K562 (cell line): ENCODE results near the gene ZNF239. TPM values are rescaled to one million over a fixed set of nuclear protein-coding genes. Genes with fewer than 3 reads are reported as not detected.

Experiments
- ATAC-seq: fragments of 200-7000 bp; cut with Tn5 transposase; 3 replicates; pipeline ENCODE4 v1.9.1; 2020; ENCODE audit warnings: moderate library complexity
- Bru-seq: library from RNA; stranded (reverse); fragments of 400-500 nt; gene quantifications from one replicate; lab custom pipeline; 2021; lab: Mats Ljungman, UMichigan
- BruChase-seq, 2 experiments: library from RNA; stranded (reverse); fragments of 400-500 nt; gene quantifications; one replicate each; lab custom pipeline; 2021; lab: Mats Ljungman, UMichigan
- BruUV-seq: library from RNA; stranded (reverse); fragments of 400-500 nt; replicated peaks from 2 replicates; lab custom pipeline; 2021; lab: Mats Ljungman, UMichigan
- CTCF ChIA-PET: fragments of 300-600 bp; formaldehyde crosslinking; extraction: SDS; loops from one replicate; lab custom pipeline; 2021; ENCODE audit warnings: low intra/inter-chr PET ratio; lab: Yijun Ruan, JAX
- POLR2A ChIA-PET: fragments of 300-600, 350-650 bp; sonication (Branson Sonifier 250); formaldehyde crosslinking; extraction: SDS; loops from one replicate; lab custom pipeline; 2021; ENCODE audit warnings: antibody characterized with exemption, inconsistent platforms; lab: Yijun Ruan, JAX
- DNase-seq, 4 experiments: peaks; one replicate each; pipeline versions ENCODE4 v3.0.0 to v3.0.0-alpha.2; 2011 to 2018; ENCODE audit warnings: low spot score in 3 of 4, mixed read lengths in 3 of 4; ENCODE audit errors: extremely low read depth in 1 of 4
- FAIRE-seq: peaks from 2 replicates; lab custom pipeline; 2011; peaks lifted over from hg19 to GRCh38; lab: Jason Lieb, UNC
- H2AFZ ChIP-seq: 2 replicates; pipeline ENCODE4 v1.6.0; 2011; ENCODE audit warnings: low read depth, low read length, control low read depth, inconsistent platforms
- H3K27ac ChIP-seq: fragments of 200-600 bp; 3 replicates; pipeline ENCODE4 v1.8.0; 2011; ENCODE audit warnings: low read depth, mild to moderate bottlenecking, control low read depth, inconsistent platforms, low read length, moderate library complexity, mixed read lengths; ENCODE audit errors: extremely low read depth
- H3K27me3 ChIP-seq, 2 experiments: fragments of 300-600 bp in 1 of 2; 2 replicates in 1 of 2; 3 replicates in 1 of 2; pipeline versions ENCODE4 v1.6.0 to v1.8.0; 2011; ENCODE audit warnings: inconsistent platforms in 2 of 2, low read length in 2 of 2, mild to moderate bottlenecking in 1 of 2, mixed read lengths in 1 of 2, moderate library complexity in 1 of 2; ENCODE audit not compliant: control insufficient read depth in 2 of 2, insufficient read depth in 2 of 2
- H3K36me3 ChIP-seq: fragments of 300-600 bp; 3 replicates; pipeline ENCODE4 v1.8.0; 2011; ENCODE audit warnings: mild to moderate bottlenecking, low read length, inconsistent platforms; ENCODE audit not compliant: control insufficient read depth, insufficient read depth
- H3K4me1 ChIP-seq, 2 experiments: fragments of 200-600 bp in 1 of 2; replicated peaks in 1 of 2; 2 replicates in 1 of 2; 3 replicates in 1 of 2; pipeline versions ENCODE4 v1.5.1 to v1.8.0; 2011; ENCODE audit warnings: inconsistent platforms in 2 of 2, low read length in 2 of 2, mild to moderate bottlenecking in 1 of 2, mixed read lengths in 1 of 2, moderate library complexity in 1 of 2; ENCODE audit not compliant: control insufficient read depth in 2 of 2, insufficient read depth in 2 of 2
- H3K4me2 ChIP-seq: 2 replicates; pipeline ENCODE4 v1.6.1; 2011; ENCODE audit warnings: low read length, control low read depth, inconsistent platforms, mixed read lengths; ENCODE audit not compliant: insufficient read depth
- H3K4me3 ChIP-seq: fragments of 200-600 bp; sonication (generic), shearing (Covaris generic); 2 replicates; pipeline ENCODE4 v1.5.1; 2016; ENCODE audit warnings: control low read depth, inconsistent platforms
- H3K79me2 ChIP-seq: fragments of 200-600 bp; 3 replicates; pipeline ENCODE4 v1.8.0; 2011; ENCODE audit warnings: low read length, inconsistent platforms; ENCODE audit not compliant: control insufficient read depth, insufficient read depth
- H3K9ac ChIP-seq, 2 experiments: 2 replicates each; pipeline versions ENCODE4 v1.6.0 to v1.6.1; 2011; ENCODE audit warnings: low read depth in 2 of 2, low read length in 2 of 2, control low read depth in 1 of 2, inconsistent platforms in 1 of 2, mild to moderate bottlenecking in 1 of 2, mixed read lengths in 1 of 2; ENCODE audit not compliant: insufficient read depth in 1 of 2
- H3K9me1 ChIP-seq: one replicate; pipeline ENCODE4 v1.6.0; 2011; ENCODE audit warnings: inconsistent platforms, mild to moderate bottlenecking, low read length, moderate library complexity; ENCODE audit not compliant: control insufficient read depth, insufficient read depth
- H3K9me3 ChIP-seq: replicated peaks from 2 replicates; pipeline ENCODE4 v1.5.1; 2011; ENCODE audit warnings: low read depth, low read length, inconsistent platforms; ENCODE audit not compliant: control insufficient read depth, insufficient read depth
- H4K20me1 ChIP-seq: replicated peaks from 2 replicates; pipeline ENCODE4 v1.6.1; 2011; ENCODE audit warnings: low read length, inconsistent platforms, mixed read lengths; ENCODE audit not compliant: control insufficient read depth, insufficient read depth
- RB1 ChIP-seq: fragments of 450-650 bp; IDR thresholded peaks from 2 replicates; pipeline ENCODE4 v1.6.1; 2017; ENCODE audit warnings: low read depth, mild to moderate bottlenecking
- TARDBP ChIP-seq: fragments of 450-650 bp; IDR thresholded peaks from 2 replicates; pipeline ENCODE4 v1.6.1; 2016
- WGBS: fragments of 100-300 bp; shearing (Covaris generic); methylation state at CpG from one replicate; pipeline ENCODE4 v1.1.6; 2016; ENCODE audit warnings: low coverage, mixed read lengths; ENCODE audit not compliant: insufficient coverage; ENCODE audit errors: missing lambda C conversion rate; 5-methylcytosine and 5-hydroxymethylcytosine counted together
- in situ Hi-C: fragments of 300-500 bp; cut with MboI; formaldehyde crosslinking; loops from 4 replicates; pipeline ENCODE4 v1.15.0; 2018; ENCODE audit warnings: inconsistent platforms, mixed read lengths
- intact Hi-C: fragments of 100-400 bp; cut with micrococcal nuclease; formaldehyde crosslinking; loops from 2 replicates; pipeline ENCODE4 v1.14.2; 2022
- long read RNA-seq, 3 experiments: library from polyadenylated mRNA in 2 of 3; library from RNA in 1 of 3; unstranded in 2 of 3; stranded (forward) in 1 of 3; transcript quantifications; one replicate each; pipeline ENCODE4 v2.0.0, GENCODE V29; 2019 to 2022
- polyA minus RNA-seq, 3 experiments: library from RNA; depleted of rRNA, polyadenylated mRNA; stranded (reverse); fragments of >200 nt; gene quantifications; 2 replicates each; pipeline ENCODE4 v1.2.3, GENCODE V29; 2011
- polyA plus RNA-seq, 8 experiments: library from polyadenylated mRNA; depleted of rRNA in 4 of 8; stranded (reverse) in 5 of 8; unstranded in 3 of 8; fragments of >200 nt; fragmentation: Nextera tagmentation in 2 of 8; fragmentation: Illumina TruSeq in 1 of 8; extraction: Ambion mirVana in 2 of 8; extraction: Trizol in 1 of 8; gene quantifications; 2 replicates each; pipeline versions ENCODE4 v1.2.1 to v1.2.3, GENCODE V29; 2011 to 2014; ENCODE audit warnings: inconsistent platforms in 1 of 8, missing spikeins in 1 of 8
- total RNA-seq, 7 experiments: library from RNA; depleted of rRNA in 6 of 7; stranded (reverse); fragments of >200 nt in 6 of 7; fragmentation: Illumina TruSeq in 2 of 7; extraction: Trizol in 2 of 7; gene quantifications; 2 replicates each; pipeline versions ENCODE4 v1.2.1 to v1.2.3, GENCODE V29; 2011 to 2021; ENCODE audit warnings: low replicate concordance in 1 of 7
- TF ChIP-seq, protein P1 (sequence below), 2 experiments: fragments of 150-350 bp in 1 of 2; IDR thresholded peaks; 2 replicates each; pipeline ENCODE4 v1.6.1; 2012 to 2016; ENCODE audit warnings: low read depth in 2 of 2, low read length in 2 of 2, mild to moderate bottlenecking in 1 of 2, moderate library complexity in 1 of 2
- TF ChIP-seq, protein P2 (sequence below), 2 experiments: IDR thresholded peaks; 2 replicates each; pipeline ENCODE4 v1.6.1; 2011; ENCODE audit warnings: borderline replicate concordance in 1 of 2, control low read depth in 1 of 2, low read depth in 1 of 2, low read length in 1 of 2, mild to moderate bottlenecking in 1 of 2, mixed read lengths in 1 of 2, moderate library complexity in 1 of 2; ENCODE audit not compliant: insufficient read depth in 1 of 2, insufficient read length in 1 of 2, poor library complexity in 1 of 2, severe bottlenecking in 1 of 2; ENCODE audit errors: extremely low read depth in 1 of 2

The ZNF239 gene
- total RNA-seq (2011; cell fraction: chromatin; rRNA removed; ENCODE audit: low replicate concordance), result 19.7 and 38.2 TPM in 2 replicates
- total RNA-seq (2011; cell fraction: nucleolus; rRNA removed), result 16.2 and 20.8 TPM in 2 replicates
- total RNA-seq (2011; cell fraction: nucleoplasm; rRNA removed), result 18.1 and 21.7 TPM in 2 replicates
- 15.5 and 18.7 TPM in 2 replicates for total RNA-seq (2014; rRNA removed)
- 26.7 and 29.2 TPM in 2 replicates for total RNA-seq (2014; rRNA removed; fragmentation: Illumina TruSeq; extraction: Trizol)
- 23.1 and 23.6 TPM in 2 replicates for total RNA-seq (2015; rRNA removed; fragmentation: Illumina TruSeq; extraction: Trizol)
- total RNA-seq (2021), result 13.4 and 13.7 TPM in 2 replicates
- 16.3 and 23.4 TPM in 2 replicates for polyA plus RNA-seq (2011; rRNA removed)
- 8.1 and 8.6 TPM in 2 replicates for polyA plus RNA-seq (2011; cell fraction: cytosol; rRNA removed)
- polyA plus RNA-seq (2011; cell fraction: nucleus; rRNA removed), result 15.0 and 26.8 TPM in 2 replicates
- 6.0 and 10.1 TPM in 2 replicates for polyA plus RNA-seq (2012)
- 22.0 and 23.6 TPM in 2 replicates for polyA plus RNA-seq (2014; fragmentation: Illumina TruSeq; extraction: Trizol)
- polyA plus RNA-seq (2014; fragmentation: Nextera tagmentation; extraction: Ambion mirVana), result 10 to 100 TPM; 14.2 to 23.6 TPM
- 17.7 and 18.3 TPM in 2 replicates for polyA plus RNA-seq (2014; rRNA removed)
- 34.2 and 36.5 TPM in 2 replicates for polyA minus RNA-seq (2011; rRNA and poly(A)+ RNA removed)
- polyA minus RNA-seq (2011; cell fraction: cytosol; rRNA and poly(A)+ RNA removed), result 7.1 and 10.1 TPM in 2 replicates
- polyA minus RNA-seq (2011; cell fraction: nucleus; rRNA and poly(A)+ RNA removed), result 14.3 and 25.4 TPM in 2 replicates
- Bru-seq, nascent RNA, result percentile 94 among the genes with signal in this experiment
- percentile 79 among the genes with signal in this experiment for BruChase-seq, experiment 1, labeled RNA remaining after a 2-hour chase
- BruChase-seq, experiment 2, labeled RNA remaining after a 6-hour chase, result percentile 68 among the genes with signal in this experiment
- long read RNA-seq, experiment 1, transcript ZNF239-205 (2 exons, 1,904 nt), result major isoform, 13 of 41 reads
- long read RNA-seq, experiment 1, transcript ZNF239-203 (3 exons, 2,027 nt), result minor isoform, 6 of 41 reads
- long read RNA-seq, experiment 1, partial matches to known transcripts, result 2 of 41 reads
- long read RNA-seq, experiment 1, other reads (novel, unspliced or antisense), result 16 of 41 reads
- long read RNA-seq, experiment 2, partial matches to known transcripts, result 5 of 13 reads
- long read RNA-seq, experiment 2, other reads (novel, unspliced or antisense), result 3 of 13 reads
- long read RNA-seq, experiment 3, transcript ZNF239-203 (3 exons, 2,027 nt), result minor isoform, 7 of 22 reads
- long read RNA-seq, experiment 3, transcript ZNF239-205 (2 exons, 1,904 nt), result major isoform, 8 of 22 reads
- long read RNA-seq, experiment 3, partial matches to known transcripts, result 1 of 22 reads
- long read RNA-seq, experiment 3, other reads (novel, unspliced or antisense), result 5 of 22 reads

- CTCF ChIA-PET, result no interaction called here
- peaks cover 36% of the 10 kb centered on the region for H3K36me3 ChIP-seq
- peak within 1 kb of the TSS; percentile 79 to 96 for H3K9ac ChIP-seq
- TF ChIP-seq RB1, result peak; percentile 81
- TF ChIP-seq, protein P1, sequence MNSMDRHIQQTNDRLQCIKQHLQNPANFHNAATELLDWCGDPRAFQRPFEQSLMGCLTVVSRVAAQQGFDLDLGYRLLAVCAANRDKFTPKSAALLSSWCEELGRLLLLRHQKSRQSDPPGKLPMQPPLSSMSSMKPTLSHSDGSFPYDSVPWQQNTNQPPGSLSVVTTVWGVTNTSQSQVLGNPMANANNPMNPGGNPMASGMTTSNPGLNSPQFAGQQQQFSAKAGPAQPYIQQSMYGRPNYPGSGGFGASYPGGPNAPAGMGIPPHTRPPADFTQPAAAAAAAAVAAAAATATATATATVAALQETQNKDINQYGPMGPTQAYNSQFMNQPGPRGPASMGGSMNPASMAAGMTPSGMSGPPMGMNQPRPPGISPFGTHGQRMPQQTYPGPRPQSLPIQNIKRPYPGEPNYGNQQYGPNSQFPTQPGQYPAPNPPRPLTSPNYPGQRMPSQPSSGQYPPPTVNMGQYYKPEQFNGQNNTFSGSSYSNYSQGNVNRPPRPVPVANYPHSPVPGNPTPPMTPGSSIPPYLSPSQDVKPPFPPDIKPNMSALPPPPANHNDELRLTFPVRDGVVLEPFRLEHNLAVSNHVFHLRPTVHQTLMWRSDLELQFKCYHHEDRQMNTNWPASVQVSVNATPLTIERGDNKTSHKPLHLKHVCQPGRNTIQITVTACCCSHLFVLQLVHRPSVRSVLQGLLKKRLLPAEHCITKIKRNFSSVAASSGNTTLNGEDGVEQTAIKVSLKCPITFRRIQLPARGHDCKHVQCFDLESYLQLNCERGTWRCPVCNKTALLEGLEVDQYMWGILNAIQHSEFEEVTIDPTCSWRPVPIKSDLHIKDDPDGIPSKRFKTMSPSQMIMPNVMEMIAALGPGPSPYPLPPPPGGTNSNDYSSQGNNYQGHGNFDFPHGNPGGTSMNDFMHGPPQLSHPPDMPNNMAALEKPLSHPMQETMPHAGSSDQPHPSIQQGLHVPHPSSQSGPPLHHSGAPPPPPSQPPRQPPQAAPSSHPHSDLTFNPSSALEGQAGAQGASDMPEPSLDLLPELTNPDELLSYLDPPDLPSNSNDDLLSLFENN (IDR thresholded peaks at IDR 0.05; ENCODE audit: low read depth in 2 of 2, low read length in 2 of 2), result 0 out of 4 replicates have a peak, but pooled peaks of 1 of the 2 experiments have one; percentile 12
- TF ChIP-seq, protein P2, sequence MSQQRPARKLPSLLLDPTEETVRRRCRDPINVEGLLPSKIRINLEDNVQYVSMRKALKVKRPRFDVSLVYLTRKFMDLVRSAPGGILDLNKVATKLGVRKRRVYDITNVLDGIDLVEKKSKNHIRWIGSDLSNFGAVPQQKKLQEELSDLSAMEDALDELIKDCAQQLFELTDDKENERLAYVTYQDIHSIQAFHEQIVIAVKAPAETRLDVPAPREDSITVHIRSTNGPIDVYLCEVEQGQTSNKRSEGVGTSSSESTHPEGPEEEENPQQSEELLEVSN (IDR thresholded peaks at IDR 0.05; ENCODE audit: borderline replicate concordance in 1 of 2, extremely low read depth in 1 of 2, insufficient read depth in 1 of 2, insufficient read length in 1 of 2, low read depth in 1 of 2, low read length in 1 of 2, poor library complexity in 1 of 2, severe bottlenecking in 1 of 2), result peak; percentile 92 to 95
- TF ChIP-seq TARDBP, result 0 out of 2 replicates have a peak, but pooled peaks have one; percentile 37
These were observed at the start of gene ZNF239 for GRCh38 chr10:43574001-43574892. TSS of gene ZNF239 (minus strand) at chr10:43574616. CDS start at chr10:43558079, 16,537 bp downstream.

More at GRCh38 chr10:43574001-43574892, at the start of gene ZNF239:
- Histone ChIP-seq H3K27me3 (no peaks in the 10 kb centered on the region), H3K9me3 (peaks cover 16% of the 10 kb centered on the region), H3K4me2 (peak within 1 kb of the TSS; percentile 85), H3K4me3 (peak within 1 kb of the TSS; percentile 61), H2AFZ (peak within 1 kb of the TSS; percentile 87), H4K20me1 (no peaks in the 10 kb centered on the region), H3K79me2 (peaks cover 46% of the 10 kb centered on the region), H3K4me1 (peaks cover 8 to 17% of the 10 kb centered on the region in 2 experiments; a peak in 3 of 5 replicates), H3K9me1 (no peaks in the 10 kb centered on the region), H3K27ac (peak within 1 kb of the TSS; percentile 80)
- POLR2A ChIA-PET, result interaction anchor here (0.6 to 1.7 kb wide), 5 partner anchors 10 to 805 kb away, joined by 3 to 5 read pairs (median 4); no protein-coding TSS in a partner anchor
- FAIRE-seq, result peak; percentile 61
- DNase-seq, result peak; percentile 93 to 98 (median 94)
- in situ Hi-C loops (no loop called here), intact Hi-C loops (loop anchor here (5.0 to 10.0 kb wide), 2 partner anchors 73 to 99 kb away; partner anchors contain the start of gene ZNF32)
- ATAC-seq, result peak; percentile 98
- no TSS peak for BruUV-seq
- under 1% methylated on average over 77 of the region's 78 CpGs for WGBS
